HepG2 (cell line): ENCODE measurements around the gene NOX3. TPM values are rescaled to one million over a fixed set of nuclear protein-coding genes. Genes with fewer than 3 reads are reported as not detected.
A peak's percentile ranks its signal among the peaks of the same experiment; 100 is the strongest.

Experiments used
- ARHGAP35 ChIP-seq: sonication (generic); formaldehyde crosslinking; IDR thresholded peaks from 2 replicates; pipeline ENCODE4 v1.9.0; 2022; ENCODE audit warnings: mild to moderate bottlenecking, inconsistent platforms, moderate library complexity, missing genetic modification reagents, borderline replicate concordance
- ATRX ChIP-seq: sonication (generic); formaldehyde crosslinking; IDR thresholded peaks from 2 replicates; pipeline ENCODE4 v1.4.0; 2020; ENCODE audit warnings: missing genetic modification reagents, borderline replicate concordance
- FOSL2 ChIP-seq: sonication (generic); formaldehyde crosslinking; IDR thresholded peaks from 2 replicates; pipeline ENCODE4 v1.4.0; 2020; ENCODE audit warnings: missing genetic modification reagents
- JUNB ChIP-seq: sonication (generic); formaldehyde crosslinking; IDR thresholded peaks from 2 replicates; pipeline ENCODE4 v1.8.0; 2022; ENCODE audit warnings: missing genetic modification reagents, mild to moderate bottlenecking, borderline replicate concordance
- KDM5A ChIP-seq: fragments of 200-600 bp; sonication (generic); IDR thresholded peaks from 2 replicates; pipeline ENCODE4 v1.7.0; 2018; ENCODE audit warnings: antibody characterized with exemption, mild to moderate bottlenecking, low read length, borderline replicate concordance
- KLF13 ChIP-seq: sonication (generic); formaldehyde crosslinking; IDR thresholded peaks from 2 replicates; pipeline ENCODE4 v1.4.0; 2020; ENCODE audit warnings: mild to moderate bottlenecking, missing genetic modification reagents
- MEIS1 ChIP-seq: sonication (generic); formaldehyde crosslinking; IDR thresholded peaks from 2 replicates; pipeline ENCODE4 v1.9.0; 2021; ENCODE audit warnings: mild to moderate bottlenecking, missing genetic modification reagents, moderate library complexity, borderline replicate concordance
- MIXL1 ChIP-seq: IDR thresholded peaks from 2 replicates; pipeline ENCODE4 v1.6.1; 2016
- NR1H2 ChIP-seq: sonication (generic); formaldehyde crosslinking; IDR thresholded peaks from 2 replicates; pipeline ENCODE4 v1.8.1; 2022; ENCODE audit warnings: low read depth, missing genetic modification reagents, borderline replicate concordance
- RBAK ChIP-seq: sonication (generic); formaldehyde crosslinking; IDR thresholded peaks from 2 replicates; pipeline ENCODE4 v1.5.1; 2020; ENCODE audit warnings: mild to moderate bottlenecking, missing genetic modification reagents
- SAP130 ChIP-seq: IDR thresholded peaks from 2 replicates; pipeline ENCODE4 v1.6.1; 2016; ENCODE audit warnings: low read depth
- SIN3B ChIP-seq: fragments of 150-350 bp; IDR thresholded peaks from 2 replicates; pipeline ENCODE4 v1.6.1; 2014; ENCODE audit warnings: low read length
- SMAD1 ChIP-seq: sonication (generic); formaldehyde crosslinking; IDR thresholded peaks from 2 replicates; pipeline ENCODE4 v1.4.0; 2020; ENCODE audit warnings: missing genetic modification reagents, low read depth, mild to moderate bottlenecking, borderline replicate concordance
- SP1 ChIP-seq, 2 experiments: fragments of 450-650 bp in 1 of 2; sonication (generic) in 1 of 2; formaldehyde crosslinking in 1 of 2; IDR thresholded peaks; 2 replicates each; pipeline versions ENCODE4 v1.4.0 to v1.6.1; 2016 to 2020; ENCODE audit warnings: missing genetic modification reagents in 1 of 2
- STAG1 ChIP-seq: sonication (generic); formaldehyde crosslinking; IDR thresholded peaks from 2 replicates; pipeline ENCODE4 v1.4.0; 2020; ENCODE audit warnings: missing genetic modification reagents
- ZFX ChIP-seq: sonication (generic); formaldehyde crosslinking; IDR thresholded peaks from 2 replicates; pipeline ENCODE4 v1.4.0; 2020; ENCODE audit warnings: mild to moderate bottlenecking, low read depth, missing genetic modification reagents, moderate library complexity
- ZNF251 ChIP-seq: sonication (generic); formaldehyde crosslinking; IDR thresholded peaks from 2 replicates; pipeline ENCODE4 v1.9.0; 2021; ENCODE audit warnings: mild to moderate bottlenecking, missing genetic modification reagents
- ZNF34 ChIP-seq: sonication (generic); formaldehyde crosslinking; IDR thresholded peaks from 2 replicates; pipeline ENCODE4 v1.4.0; 2020; ENCODE audit warnings: mild to moderate bottlenecking, missing genetic modification reagents, borderline replicate concordance
- polyA plus RNA-seq, 8 experiments: library from polyadenylated mRNA; depleted of rRNA in 3 of 8; stranded (reverse) in 7 of 8; unstranded in 1 of 8; fragments of >200 nt; fragmentation: Illumina TruSeq in 4 of 8; extraction: Trizol in 4 of 8; gene quantifications; 2 replicates each; pipeline versions ENCODE4 v1.2.1 to v1.2.3, GENCODE V29; 2011 to 2016; ENCODE audit warnings: low read depth in 4 of 8, missing spikeins in 1 of 8, mixed read lengths in 1 of 8; ENCODE audit not compliant: insufficient read depth in 1 of 8
- total RNA-seq, 5 experiments: library from RNA; depleted of rRNA; stranded (reverse); fragments of >200 nt; fragmentation: Illumina TruSeq; extraction: Trizol; gene quantifications; 2 replicates each; pipeline ENCODE4 v1.2.3, GENCODE V29; 2016; ENCODE audit warnings: low read depth in 1 of 5
- TF ChIP-seq, protein P1 (sequence below): sonication (generic); formaldehyde crosslinking; IDR thresholded peaks from 2 replicates; pipeline ENCODE4 v1.4.0; 2020; ENCODE audit warnings: mild to moderate bottlenecking, missing genetic modification reagents
- TF ChIP-seq, protein P2 (sequence below): sonication (generic); formaldehyde crosslinking; conservative IDR thresholded peaks from 2 replicates; pipeline ENCODE4 v1.8.0; 2022; ENCODE audit warnings: low read depth, missing genetic modification reagents
- TF ChIP-seq, protein P3 (sequence below): sonication (generic); formaldehyde crosslinking; IDR thresholded peaks from 2 replicates; pipeline ENCODE4 v1.5.0; 2020; ENCODE audit warnings: mild to moderate bottlenecking, missing genetic modification reagents

The NOX3 gene
- total and polyA plus RNA-seq, 2 of the 13 experiments (the other 11 are each of a cell fraction or from before 2014, with no cell fraction given), result 0.09 to 0.18 TPM

DNA sequence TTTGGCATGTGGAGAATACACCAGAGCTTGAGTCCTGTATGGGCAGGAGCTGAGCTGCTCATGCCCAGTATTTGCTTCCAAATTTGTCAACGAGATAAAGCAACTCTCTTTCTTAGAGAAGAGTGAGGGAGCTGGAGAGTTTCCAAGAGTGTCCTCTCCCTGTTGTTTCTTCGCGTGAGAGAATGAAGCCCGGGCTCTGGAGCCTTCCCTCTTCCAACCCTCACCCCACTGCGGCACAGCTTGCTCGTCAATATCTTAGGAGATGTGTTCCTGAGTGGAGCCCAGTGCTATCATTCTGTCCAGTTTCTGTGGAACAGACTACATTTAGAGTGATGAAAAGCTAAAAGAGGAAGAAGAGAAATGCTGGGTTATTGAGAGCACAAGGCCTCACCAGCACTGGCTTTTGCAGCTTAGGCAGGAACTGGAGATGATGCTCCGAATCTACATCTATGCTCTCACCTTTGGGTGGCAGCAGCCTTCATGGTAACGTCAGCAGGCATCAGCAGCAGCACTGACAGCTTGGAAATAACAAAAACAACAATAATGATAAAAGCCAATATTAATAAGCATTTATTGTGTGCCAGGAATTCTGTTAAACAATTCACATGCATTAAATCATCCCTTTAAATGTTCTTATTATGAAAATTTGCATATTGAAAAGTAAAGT is 74.8 kb downstream of the NOX3 start (continued):
- TF ChIP-seq SIN3B (no peak), NR1H2 (CRISPR knock-in tag) (no peak), ZNF251 (no peak), ARHGAP35 (CRISPR knock-in tag) (no peak), SMAD1 (CRISPR knock-in tag) (no peak), ATRX (CRISPR knock-in tag) (no peak), SAP130 (CRISPR knock-in tag) (0 out of 2 replicates have a peak, but pooled peaks have one; percentile 20), STAG1 (CRISPR knock-in tag) (peak; percentile 74), MEIS1 (0 out of 2 replicates have a peak, but pooled peaks have one; percentile 8), MIXL1 (0 out of 2 replicates have a peak, but pooled peaks have one; percentile 55), ZNF34 (CRISPR knock-in tag) (no peak), KLF13 (CRISPR knock-in tag) (no peak), SP1 (IDR thresholded peaks at IDR 0.05) (no peak), SP1 (CRISPR knock-in tag; IDR thresholded peaks at IDR 0.05) (no peak), ZFX (CRISPR knock-in tag) (0 out of 2 replicates have a peak, but pooled peaks have one; percentile 17), KDM5A (no peak), RBAK (CRISPR knock-in tag) (no peak), JUNB (CRISPR knock-in tag) (no peak), FOSL2 (CRISPR knock-in tag) (0 out of 2 replicates have a peak, but pooled peaks have one; percentile 5)
- TF ChIP-seq, protein P1, sequence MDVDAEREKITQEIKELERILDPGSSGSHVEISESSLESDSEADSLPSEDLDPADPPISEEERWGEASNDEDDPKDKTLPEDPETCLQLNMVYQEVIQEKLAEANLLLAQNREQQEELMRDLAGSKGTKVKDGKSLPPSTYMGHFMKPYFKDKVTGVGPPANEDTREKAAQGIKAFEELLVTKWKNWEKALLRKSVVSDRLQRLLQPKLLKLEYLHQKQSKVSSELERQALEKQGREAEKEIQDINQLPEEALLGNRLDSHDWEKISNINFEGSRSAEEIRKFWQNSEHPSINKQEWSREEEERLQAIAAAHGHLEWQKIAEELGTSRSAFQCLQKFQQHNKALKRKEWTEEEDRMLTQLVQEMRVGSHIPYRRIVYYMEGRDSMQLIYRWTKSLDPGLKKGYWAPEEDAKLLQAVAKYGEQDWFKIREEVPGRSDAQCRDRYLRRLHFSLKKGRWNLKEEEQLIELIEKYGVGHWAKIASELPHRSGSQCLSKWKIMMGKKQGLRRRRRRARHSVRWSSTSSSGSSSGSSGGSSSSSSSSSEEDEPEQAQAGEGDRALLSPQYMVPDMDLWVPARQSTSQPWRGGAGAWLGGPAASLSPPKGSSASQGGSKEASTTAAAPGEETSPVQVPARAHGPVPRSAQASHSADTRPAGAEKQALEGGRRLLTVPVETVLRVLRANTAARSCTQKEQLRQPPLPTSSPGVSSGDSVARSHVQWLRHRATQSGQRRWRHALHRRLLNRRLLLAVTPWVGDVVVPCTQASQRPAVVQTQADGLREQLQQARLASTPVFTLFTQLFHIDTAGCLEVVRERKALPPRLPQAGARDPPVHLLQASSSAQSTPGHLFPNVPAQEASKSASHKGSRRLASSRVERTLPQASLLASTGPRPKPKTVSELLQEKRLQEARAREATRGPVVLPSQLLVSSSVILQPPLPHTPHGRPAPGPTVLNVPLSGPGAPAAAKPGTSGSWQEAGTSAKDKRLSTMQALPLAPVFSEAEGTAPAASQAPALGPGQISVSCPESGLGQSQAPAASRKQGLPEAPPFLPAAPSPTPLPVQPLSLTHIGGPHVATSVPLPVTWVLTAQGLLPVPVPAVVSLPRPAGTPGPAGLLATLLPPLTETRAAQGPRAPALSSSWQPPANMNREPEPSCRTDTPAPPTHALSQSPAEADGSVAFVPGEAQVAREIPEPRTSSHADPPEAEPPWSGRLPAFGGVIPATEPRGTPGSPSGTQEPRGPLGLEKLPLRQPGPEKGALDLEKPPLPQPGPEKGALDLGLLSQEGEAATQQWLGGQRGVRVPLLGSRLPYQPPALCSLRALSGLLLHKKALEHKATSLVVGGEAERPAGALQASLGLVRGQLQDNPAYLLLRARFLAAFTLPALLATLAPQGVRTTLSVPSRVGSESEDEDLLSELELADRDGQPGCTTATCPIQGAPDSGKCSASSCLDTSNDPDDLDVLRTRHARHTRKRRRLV (CRISPR knock-in tag), result no peak
- TF ChIP-seq, protein P2, sequence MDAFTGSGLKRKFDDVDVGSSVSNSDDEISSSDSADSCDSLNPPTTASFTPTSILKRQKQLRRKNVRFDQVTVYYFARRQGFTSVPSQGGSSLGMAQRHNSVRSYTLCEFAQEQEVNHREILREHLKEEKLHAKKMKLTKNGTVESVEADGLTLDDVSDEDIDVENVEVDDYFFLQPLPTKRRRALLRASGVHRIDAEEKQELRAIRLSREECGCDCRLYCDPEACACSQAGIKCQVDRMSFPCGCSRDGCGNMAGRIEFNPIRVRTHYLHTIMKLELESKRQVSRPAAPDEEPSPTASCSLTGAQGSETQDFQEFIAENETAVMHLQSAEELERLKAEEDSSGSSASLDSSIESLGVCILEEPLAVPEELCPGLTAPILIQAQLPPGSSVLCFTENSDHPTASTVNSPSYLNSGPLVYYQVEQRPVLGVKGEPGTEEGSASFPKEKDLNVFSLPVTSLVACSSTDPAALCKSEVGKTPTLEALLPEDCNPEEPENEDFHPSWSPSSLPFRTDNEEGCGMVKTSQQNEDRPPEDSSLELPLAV (CRISPR knock-in tag), result no peak
- TF ChIP-seq, protein P3, sequence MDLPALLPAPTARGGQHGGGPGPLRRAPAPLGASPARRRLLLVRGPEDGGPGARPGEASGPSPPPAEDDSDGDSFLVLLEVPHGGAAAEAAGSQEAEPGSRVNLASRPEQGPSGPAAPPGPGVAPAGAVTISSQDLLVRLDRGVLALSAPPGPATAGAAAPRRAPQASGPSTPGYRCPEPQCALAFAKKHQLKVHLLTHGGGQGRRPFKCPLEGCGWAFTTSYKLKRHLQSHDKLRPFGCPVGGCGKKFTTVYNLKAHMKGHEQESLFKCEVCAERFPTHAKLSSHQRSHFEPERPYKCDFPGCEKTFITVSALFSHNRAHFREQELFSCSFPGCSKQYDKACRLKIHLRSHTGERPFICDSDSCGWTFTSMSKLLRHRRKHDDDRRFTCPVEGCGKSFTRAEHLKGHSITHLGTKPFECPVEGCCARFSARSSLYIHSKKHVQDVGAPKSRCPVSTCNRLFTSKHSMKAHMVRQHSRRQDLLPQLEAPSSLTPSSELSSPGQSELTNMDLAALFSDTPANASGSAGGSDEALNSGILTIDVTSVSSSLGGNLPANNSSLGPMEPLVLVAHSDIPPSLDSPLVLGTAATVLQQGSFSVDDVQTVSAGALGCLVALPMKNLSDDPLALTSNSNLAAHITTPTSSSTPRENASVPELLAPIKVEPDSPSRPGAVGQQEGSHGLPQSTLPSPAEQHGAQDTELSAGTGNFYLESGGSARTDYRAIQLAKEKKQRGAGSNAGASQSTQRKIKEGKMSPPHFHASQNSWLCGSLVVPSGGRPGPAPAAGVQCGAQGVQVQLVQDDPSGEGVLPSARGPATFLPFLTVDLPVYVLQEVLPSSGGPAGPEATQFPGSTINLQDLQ, result no peak
